Calu3 (cell line): ENCODE data around the gene RANGAP1. TPM values are rescaled to one million over a fixed set of nuclear protein-coding genes. Genes with fewer than 3 reads are reported as not detected.

Source experiments
- BruUV-seq: library from RNA; stranded (reverse); fragments of 400-500 nt; replicated peaks from 2 replicates; lab custom pipeline; 2021; lab: Mats Ljungman, UMichigan
- CTCF ChIA-PET: fragments of 300-600 bp; sonication (Branson Sonifier 250); formaldehyde crosslinking; loops from one replicate; lab custom pipeline; 2022; ENCODE audit warnings: antibody characterized with exemption; lab: Charles Lee
- DNase-seq: peaks from one replicate; pipeline ENCODE4 v3.0.0; 2022
- H3K27ac Mint-ChIP-seq: one replicate; pipeline ENCODE4 v1.8.0; 2022; ENCODE audit warnings: mixed read lengths; ENCODE audit not compliant: unreplicated experiment
- H3K27me3 Mint-ChIP-seq: one replicate; pipeline ENCODE4 v1.8.0; 2022; ENCODE audit warnings: mixed read lengths; ENCODE audit not compliant: unreplicated experiment
- H3K36me3 Mint-ChIP-seq: one replicate; pipeline ENCODE4 v1.8.0; 2022; ENCODE audit warnings: mild to moderate bottlenecking, moderate library complexity, mixed read lengths; ENCODE audit not compliant: insufficient read depth, unreplicated experiment
- H3K4me1 Mint-ChIP-seq: one replicate; pipeline ENCODE4 v1.8.0; 2022; ENCODE audit warnings: mild to moderate bottlenecking, low read depth, mixed read lengths; ENCODE audit not compliant: unreplicated experiment
- H3K4me3 Mint-ChIP-seq: one replicate; pipeline ENCODE4 v1.8.0; 2022; ENCODE audit warnings: mild to moderate bottlenecking, low read depth, moderate library complexity, mixed read lengths; ENCODE audit not compliant: unreplicated experiment
- H3K9me3 Mint-ChIP-seq: one replicate; pipeline ENCODE4 v1.8.0; 2022; ENCODE audit warnings: low read depth, mixed read lengths; ENCODE audit not compliant: unreplicated experiment
- intact Hi-C: fragments of 100-400 bp; cut with micrococcal nuclease; formaldehyde crosslinking; loops from one replicate; pipeline ENCODE4 v1.10.0; 2022; ENCODE audit not compliant: unreplicated experiment
- total RNA-seq: library from RNA; stranded (reverse); gene quantifications from 2 replicates; pipeline ENCODE4 v1.2.3, GENCODE V29; 2022
- TF ChIP-seq, protein P1 (sequence below): fragments of 200-600 bp; IDR thresholded peaks from one replicate; pipeline ENCODE4 v1.8.0; 2022; ENCODE audit warnings: antibody characterized with exemption; ENCODE audit not compliant: unreplicated experiment

The RANGAP1 gene
- total RNA-seq, 1 experiment from 2014 or later = 189 TPM

GRCh38 chr22:41332217-41332939 lies 46.4 kb upstream of the RANGAP1 start:
- H3K36me3 Mint-ChIP-seq = peaks cover 30% of the 10 kb centered on the region
- no peak overlapping the region for H3K27ac Mint-ChIP-seq
- DNase-seq = no peak
- CTCF ChIA-PET = no interaction called here
- no TSS peak for BruUV-seq
- H3K9me3 Mint-ChIP-seq = no peaks in the 10 kb centered on the region
- H3K4me1 Mint-ChIP-seq = no peaks in the 10 kb centered on the region
- TF ChIP-seq, protein P1, sequence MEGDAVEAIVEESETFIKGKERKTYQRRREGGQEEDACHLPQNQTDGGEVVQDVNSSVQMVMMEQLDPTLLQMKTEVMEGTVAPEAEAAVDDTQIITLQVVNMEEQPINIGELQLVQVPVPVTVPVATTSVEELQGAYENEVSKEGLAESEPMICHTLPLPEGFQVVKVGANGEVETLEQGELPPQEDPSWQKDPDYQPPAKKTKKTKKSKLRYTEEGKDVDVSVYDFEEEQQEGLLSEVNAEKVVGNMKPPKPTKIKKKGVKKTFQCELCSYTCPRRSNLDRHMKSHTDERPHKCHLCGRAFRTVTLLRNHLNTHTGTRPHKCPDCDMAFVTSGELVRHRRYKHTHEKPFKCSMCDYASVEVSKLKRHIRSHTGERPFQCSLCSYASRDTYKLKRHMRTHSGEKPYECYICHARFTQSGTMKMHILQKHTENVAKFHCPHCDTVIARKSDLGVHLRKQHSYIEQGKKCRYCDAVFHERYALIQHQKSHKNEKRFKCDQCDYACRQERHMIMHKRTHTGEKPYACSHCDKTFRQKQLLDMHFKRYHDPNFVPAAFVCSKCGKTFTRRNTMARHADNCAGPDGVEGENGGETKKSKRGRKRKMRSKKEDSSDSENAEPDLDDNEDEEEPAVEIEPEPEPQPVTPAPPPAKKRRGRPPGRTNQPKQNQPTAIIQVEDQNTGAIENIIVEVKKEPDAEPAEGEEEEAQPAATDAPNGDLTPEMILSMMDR = no peak
- intact Hi-C loops = no loop called here
- no peak overlapping the region for H3K4me3 Mint-ChIP-seq
- no peaks in the 10 kb centered on the region for H3K27me3 Mint-ChIP-seq

DNA sequence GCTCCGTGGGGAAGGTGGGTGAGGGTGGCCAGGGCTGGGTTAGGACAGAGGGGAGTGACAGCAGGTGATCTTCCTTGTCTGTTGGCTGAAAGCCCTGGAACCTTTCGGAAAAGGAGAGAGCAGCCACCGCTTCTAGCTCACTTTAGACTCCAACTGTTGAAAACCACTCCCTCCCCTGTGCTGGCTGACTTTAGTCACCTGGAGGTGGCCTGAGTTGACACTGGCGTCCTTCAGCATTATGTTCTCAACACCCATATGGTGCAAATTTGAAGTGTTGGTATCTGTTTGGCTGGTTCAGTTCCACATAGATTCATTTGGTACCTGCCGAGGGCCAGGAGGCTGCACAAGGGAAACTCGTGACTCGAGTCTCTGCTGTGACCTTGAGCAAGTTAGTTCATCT lies 44.2 kb upstream of the RANGAP1 start:
- intact Hi-C loops = no loop called here
- Mint-ChIP-seq H3K9me3 (no peaks in the 10 kb centered on the region), H3K4me1 (no peaks in the 10 kb centered on the region), H3K36me3 (peaks cover 34% of the 10 kb centered on the region), H3K4me3 (no peak overlapping the region), H3K27ac (no peak overlapping the region), H3K27me3 (no peaks in the 10 kb centered on the region)
- BruUV-seq = no TSS peak
- CTCF ChIA-PET = interaction anchor here (0.6 kb wide), 1 partner anchor 48 kb away, joined by 4 read pairs; no protein-coding TSS in a partner anchor
- TF ChIP-seq, protein P1 = no peak
- DNase-seq = no peak

DNA sequence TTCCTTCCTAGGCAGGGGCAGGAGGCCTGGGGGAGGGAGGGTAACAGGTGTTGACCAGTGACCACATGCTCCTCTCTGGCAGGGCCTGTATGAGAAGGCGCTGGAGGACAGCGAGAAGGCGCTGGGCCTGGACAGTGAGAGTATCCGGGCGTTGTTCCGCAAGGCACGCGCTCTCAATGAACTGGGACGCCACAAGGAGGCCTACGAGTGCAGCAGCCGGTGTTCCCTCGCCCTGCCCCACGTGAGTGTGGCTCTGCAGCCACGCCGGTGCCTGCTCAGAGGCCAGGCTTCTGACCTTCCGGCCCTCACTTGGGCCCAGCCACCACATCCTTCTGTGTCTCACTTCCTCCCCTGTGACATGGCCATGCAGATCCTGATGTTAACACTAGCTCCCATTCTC lies 41.1 kb upstream of the RANGAP1 start:
- H3K4me3 Mint-ChIP-seq = no peak overlapping the region
- TF ChIP-seq, protein P1 = no peak
- DNase-seq = no peak
- BruUV-seq = no TSS peak
- intact Hi-C loops = no loop called here
- H3K4me1 Mint-ChIP-seq = no peaks in the 10 kb centered on the region
- H3K36me3 Mint-ChIP-seq = peaks cover 39% of the 10 kb centered on the region
- H3K9me3 Mint-ChIP-seq = no peaks in the 10 kb centered on the region
- H3K27me3 Mint-ChIP-seq = no peaks in the 10 kb centered on the region
- CTCF ChIA-PET = interaction anchor here (0.6 kb wide), 1 partner anchor 13 kb away, joined by 4 read pairs; no protein-coding TSS in a partner anchor
- H3K27ac Mint-ChIP-seq = no peak overlapping the region

DNA sequence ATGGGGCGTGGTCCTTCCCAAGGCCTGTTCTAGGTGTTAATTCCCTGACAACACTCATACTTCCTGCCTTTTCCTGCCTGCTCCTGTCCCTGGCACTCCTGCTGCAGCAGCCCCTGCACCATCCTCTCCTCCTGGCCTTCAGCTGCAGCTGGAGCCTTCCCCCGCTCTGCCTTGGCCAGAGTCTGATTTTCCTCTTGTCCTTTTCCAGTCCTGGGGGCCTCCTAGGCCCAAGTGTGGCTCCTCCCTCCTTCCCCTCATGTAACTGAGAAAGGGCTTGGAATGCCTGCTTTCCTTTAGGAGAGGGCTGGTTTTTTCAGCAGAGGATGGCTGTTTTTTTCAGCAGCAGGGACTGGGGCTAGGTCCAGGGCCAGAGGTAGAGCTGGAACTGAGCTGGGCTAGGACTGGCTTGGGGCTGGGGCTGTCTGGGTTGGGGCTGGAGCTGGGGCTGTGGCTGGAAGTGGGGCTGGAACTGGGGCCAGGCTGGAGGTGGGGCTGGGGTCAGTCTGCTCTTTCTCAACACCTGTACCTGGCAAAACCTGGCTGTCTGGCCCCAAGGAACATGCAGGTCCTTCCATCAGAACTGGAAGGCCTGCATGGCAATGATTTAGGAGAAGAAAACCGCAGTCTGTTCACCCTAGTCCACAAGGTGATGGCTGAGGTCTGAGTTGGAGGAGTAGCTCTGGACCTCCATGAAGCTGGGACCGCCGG lies 39.0 kb upstream of the RANGAP1 start:
- Mint-ChIP-seq H3K9me3 (no peaks in the 10 kb centered on the region), H3K36me3 (peaks cover 41% of the 10 kb centered on the region), H3K4me1 (no peaks in the 10 kb centered on the region), H3K27ac (no peak overlapping the region), H3K27me3 (no peaks in the 10 kb centered on the region), H3K4me3 (no peak overlapping the region)
- intact Hi-C loops = no loop called here
- TF ChIP-seq, protein P1 = no peak
- CTCF ChIA-PET = no interaction called here
- no peak for DNase-seq
- no TSS peak for BruUV-seq
